HEK293 (cell line): ENCODE results near the gene TMPRSS12.

Experiments
- OVOL3 ChIP-seq: fragments of 450-650 bp; formaldehyde crosslinking; IDR thresholded peaks from 2 replicates; pipeline ENCODE4 v1.5.1; 2016; ENCODE audit warnings: missing biosample characterization, missing genetic modification characterization
- SCRT1 ChIP-seq: fragments of 450-650 bp; formaldehyde crosslinking; IDR thresholded peaks from 2 replicates; pipeline ENCODE4 v1.5.1; 2016; ENCODE audit warnings: missing biosample characterization, missing genetic modification characterization, borderline replicate concordance
- ZNF175 ChIP-seq: fragments of 450-650 bp; formaldehyde crosslinking; IDR thresholded peaks from 2 replicates; pipeline ENCODE4 v1.5.1; 2016; ENCODE audit warnings: missing biosample characterization, missing genetic modification characterization
- ZNF366 ChIP-seq: fragments of 450-650 bp; formaldehyde crosslinking; conservative IDR thresholded peaks from 2 replicates; pipeline ENCODE4 v1.5.1; 2016; ENCODE audit warnings: missing biosample characterization, missing genetic modification characterization
- ZNF510 ChIP-seq: fragments of 450-650 bp; formaldehyde crosslinking; IDR thresholded peaks from 2 replicates; pipeline ENCODE4 v1.5.1; 2018; ENCODE audit warnings: mild to moderate bottlenecking, missing genetic modification characterization, missing biosample characterization; ENCODE audit not compliant: insufficient replicate concordance
- ZNF529 ChIP-seq: fragments of 450-650 bp; formaldehyde crosslinking; IDR thresholded peaks from 2 replicates; pipeline ENCODE4 v1.5.1; 2017; ENCODE audit warnings: missing genetic modification characterization, missing biosample characterization; ENCODE audit not compliant: insufficient replicate concordance
- TF ChIP-seq, protein P1 (sequence below): fragments of 450-650 bp; formaldehyde crosslinking; IDR thresholded peaks from 2 replicates; pipeline ENCODE4 v1.5.1; 2016; ENCODE audit warnings: missing biosample characterization, missing genetic modification characterization
- TF ChIP-seq, protein P2 (sequence below): fragments of 450-650 bp; formaldehyde crosslinking; IDR thresholded peaks from 2 replicates; pipeline ENCODE4 v1.5.1; 2016; ENCODE audit warnings: missing biosample characterization, missing genetic modification characterization

DNA sequence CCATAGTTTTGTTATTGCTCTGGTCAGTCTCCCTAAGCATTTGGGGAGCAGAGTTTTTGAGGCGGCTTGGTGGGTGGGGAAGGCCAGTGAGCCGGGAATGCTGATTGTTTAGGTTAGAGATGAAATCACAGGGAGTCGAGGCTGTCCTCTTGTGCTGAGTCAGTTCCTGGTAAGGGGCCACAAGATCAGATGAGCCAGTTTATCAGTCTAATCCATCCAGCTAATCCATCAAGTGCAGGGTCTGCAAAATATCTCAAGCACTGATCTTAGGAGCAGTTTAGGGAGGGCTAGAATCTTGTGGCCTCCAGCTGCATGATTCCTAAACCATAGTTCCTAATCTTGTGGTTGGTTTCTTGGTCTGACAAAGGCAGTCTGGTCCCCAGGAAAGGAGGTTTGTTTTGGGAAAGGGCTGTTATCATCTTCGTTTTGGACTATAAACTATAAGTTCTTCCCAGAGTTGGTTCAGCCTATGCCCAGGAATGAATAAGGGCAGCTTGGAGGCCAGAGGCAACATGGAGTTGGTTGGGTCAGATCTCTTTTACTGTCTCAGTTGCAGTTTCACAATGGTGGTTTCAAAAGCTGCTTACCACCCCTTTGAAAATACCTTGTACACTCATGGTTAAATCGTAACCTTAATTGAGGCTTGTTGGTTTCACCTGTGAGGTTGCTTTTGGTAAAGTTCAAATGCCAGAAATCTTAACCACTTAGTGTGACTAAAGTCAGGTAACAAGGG lies 76.0 kb downstream of the TMPRSS12 start:
- TF ChIP-seq, protein P1, sequence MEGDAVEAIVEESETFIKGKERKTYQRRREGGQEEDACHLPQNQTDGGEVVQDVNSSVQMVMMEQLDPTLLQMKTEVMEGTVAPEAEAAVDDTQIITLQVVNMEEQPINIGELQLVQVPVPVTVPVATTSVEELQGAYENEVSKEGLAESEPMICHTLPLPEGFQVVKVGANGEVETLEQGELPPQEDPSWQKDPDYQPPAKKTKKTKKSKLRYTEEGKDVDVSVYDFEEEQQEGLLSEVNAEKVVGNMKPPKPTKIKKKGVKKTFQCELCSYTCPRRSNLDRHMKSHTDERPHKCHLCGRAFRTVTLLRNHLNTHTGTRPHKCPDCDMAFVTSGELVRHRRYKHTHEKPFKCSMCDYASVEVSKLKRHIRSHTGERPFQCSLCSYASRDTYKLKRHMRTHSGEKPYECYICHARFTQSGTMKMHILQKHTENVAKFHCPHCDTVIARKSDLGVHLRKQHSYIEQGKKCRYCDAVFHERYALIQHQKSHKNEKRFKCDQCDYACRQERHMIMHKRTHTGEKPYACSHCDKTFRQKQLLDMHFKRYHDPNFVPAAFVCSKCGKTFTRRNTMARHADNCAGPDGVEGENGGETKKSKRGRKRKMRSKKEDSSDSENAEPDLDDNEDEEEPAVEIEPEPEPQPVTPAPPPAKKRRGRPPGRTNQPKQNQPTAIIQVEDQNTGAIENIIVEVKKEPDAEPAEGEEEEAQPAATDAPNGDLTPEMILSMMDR (tag by site-specific recombination), result no peak
- TF ChIP-seq ZNF510 (tag by site-specific recombination) (no peak), ZNF529 (tag by site-specific recombination) (no peak), OVOL3 (tag by site-specific recombination) (no peak), ZNF175 (tag by site-specific recombination) (no peak), ZNF366 (tag by site-specific recombination) (no peak), SCRT1 (no peak)
- TF ChIP-seq, protein P2, sequence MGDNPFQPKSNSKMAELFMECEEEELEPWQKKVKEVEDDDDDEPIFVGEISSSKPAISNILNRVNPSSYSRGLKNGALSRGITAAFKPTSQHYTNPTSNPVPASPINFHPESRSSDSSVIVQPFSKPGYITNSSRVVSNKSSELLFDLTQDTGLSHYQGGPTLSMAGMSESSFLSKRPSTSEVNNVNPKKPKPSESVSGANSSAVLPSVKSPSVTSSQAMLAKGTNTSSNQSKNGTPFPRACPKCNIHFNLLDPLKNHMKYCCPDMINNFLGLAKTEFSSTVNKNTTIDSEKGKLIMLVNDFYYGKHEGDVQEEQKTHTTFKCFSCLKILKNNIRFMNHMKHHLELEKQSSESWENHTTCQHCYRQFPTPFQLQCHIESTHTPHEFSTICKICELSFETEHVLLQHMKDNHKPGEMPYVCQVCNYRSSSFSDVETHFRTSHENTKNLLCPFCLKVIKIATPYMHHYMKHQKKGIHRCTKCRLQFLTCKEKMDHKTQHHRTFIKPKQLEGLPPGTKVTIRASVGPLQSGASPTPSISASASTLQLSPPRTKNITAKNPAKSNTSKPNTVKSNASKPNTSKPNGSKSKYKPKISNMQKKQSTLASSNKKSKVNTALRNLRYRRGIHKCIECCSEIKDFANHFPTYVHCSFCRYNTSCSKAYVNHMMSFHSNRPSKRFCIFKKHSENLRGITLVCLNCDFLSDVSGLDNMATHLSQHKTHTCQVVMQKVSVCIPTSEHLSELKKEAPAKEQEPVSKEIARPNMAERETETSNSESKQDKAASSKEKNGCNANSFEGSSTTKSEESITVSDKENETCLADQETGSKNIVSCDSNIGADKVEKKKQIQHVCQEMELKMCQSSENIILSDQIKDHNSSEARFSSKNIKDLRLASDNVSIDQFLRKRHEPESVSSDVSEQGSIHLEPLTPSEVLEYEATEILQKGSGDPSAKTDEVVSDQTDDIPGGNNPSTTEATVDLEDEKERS (tag by site-specific recombination), result no peak
